Keratinocyte (primary cell): ENCODE data around the gene MAML2. TPM values are rescaled to one million over a fixed set of nuclear protein-coding genes. Genes with fewer than 3 reads are reported as not detected.

Experiments used
- DNase-seq: peaks from one replicate; pipeline ENCODE4 v3.0.0-alpha.2; 2011; ENCODE audit warnings: low read depth, missing footprints, low spot score
- FAIRE-seq: peaks from 2 replicates; lab custom pipeline; 2011; peaks lifted over from hg19 to GRCh38; lab: Jason Lieb, UNC
- H2AFZ ChIP-seq: 2 replicates; pipeline ENCODE4 v1.6.0; 2012; ENCODE audit warnings: low read length, control low read depth, inconsistent platforms; ENCODE audit not compliant: control insufficient read depth
- H3K27ac ChIP-seq: 2 replicates; pipeline ENCODE4 v1.5.1; 2011; ENCODE audit warnings: low read length; ENCODE audit not compliant: control insufficient read depth, insufficient read depth
- H3K27me3 ChIP-seq: 3 replicates; pipeline ENCODE4 v1.6.0; 2011; ENCODE audit warnings: low read length; ENCODE audit not compliant: control insufficient read depth, insufficient read depth; ENCODE audit errors: extremely low read depth
- H3K36me3 ChIP-seq, 2 experiments: 2 replicates in 1 of 2; 3 replicates in 1 of 2; pipeline ENCODE4 v1.5.1; 2011; ENCODE audit warnings: low read length in 2 of 2, mild to moderate bottlenecking in 1 of 2; ENCODE audit not compliant: control insufficient read depth in 2 of 2, insufficient read depth in 2 of 2; ENCODE audit errors: extremely low read depth in 1 of 2
- H3K4me1 ChIP-seq: 3 replicates; pipeline ENCODE4 v1.5.1; 2011; ENCODE audit warnings: low read length; ENCODE audit not compliant: control insufficient read depth, insufficient read depth; ENCODE audit errors: extremely low read depth
- H3K4me2 ChIP-seq: 3 replicates; pipeline ENCODE4 v1.6.0; 2011; ENCODE audit warnings: low read depth, low read length; ENCODE audit not compliant: control insufficient read depth, insufficient read depth; ENCODE audit errors: extremely low read depth
- H3K4me3 ChIP-seq, 3 experiments: fragments of 200-600 bp in 1 of 3; sonication (generic) in 1 of 3; 2 replicates in 2 of 3; 3 replicates in 1 of 3; pipeline ENCODE4 v1.5.1; 2011 to 2016; ENCODE audit warnings: low read length in 3 of 3, mild to moderate bottlenecking in 3 of 3, control low read depth in 2 of 3, inconsistent platforms in 1 of 3, low read depth in 1 of 3, mixed read lengths in 1 of 3, mixed run types in 1 of 3, moderate library complexity in 1 of 3; ENCODE audit not compliant: control insufficient read depth in 2 of 3, insufficient read depth in 2 of 3; ENCODE audit errors: extremely low read depth in 1 of 3
- H3K79me2 ChIP-seq: 2 replicates; pipeline ENCODE4 v1.6.0; 2012; ENCODE audit warnings: low read length; ENCODE audit not compliant: control insufficient read depth, insufficient read depth
- H3K9ac ChIP-seq: 3 replicates; pipeline ENCODE4 v1.6.0; 2011; ENCODE audit warnings: low read length; ENCODE audit not compliant: control insufficient read depth, insufficient read depth; ENCODE audit errors: extremely low read depth
- H3K9me1 ChIP-seq: 3 replicates; pipeline ENCODE4 v1.6.0; 2011; ENCODE audit warnings: low read length; ENCODE audit not compliant: control insufficient read depth, insufficient read depth; ENCODE audit errors: extremely low read depth
- H3K9me3 ChIP-seq: 2 replicates; pipeline ENCODE4 v1.5.1; 2012; ENCODE audit warnings: low read depth, low read length; ENCODE audit not compliant: control insufficient read depth
- H4K20me1 ChIP-seq: 3 replicates; pipeline ENCODE4 v1.6.0; 2011; ENCODE audit warnings: low read length; ENCODE audit not compliant: control insufficient read depth, insufficient read depth; ENCODE audit errors: extremely low read depth
- CTCF ChIP-seq, 3 experiments: IDR thresholded peaks in 1 of 3; conservative IDR thresholded peaks in 1 of 3; optimal IDR thresholded peaks in 1 of 3; 2 replicates in 2 of 3; 3 replicates in 1 of 3; pipeline versions ENCODE3 to v1.5.1; 2011; ENCODE audit warnings: low read length in 3 of 3, mild to moderate bottlenecking in 3 of 3, moderate library complexity in 2 of 3, control low read depth in 1 of 3, inconsistent platforms in 1 of 3; ENCODE audit not compliant: insufficient read depth in 2 of 3; ENCODE audit errors: extremely low read depth in 1 of 3
- EZH2 ChIP-seq: IDR thresholded peaks from one replicate; pipeline ENCODE4 v1.6.1; 2012; ENCODE audit warnings: inconsistent platforms, mild to moderate bottlenecking, low read length, moderate library complexity
- dilution Hi-C: fragments of 300-500 bp; cut with MboI; formaldehyde crosslinking; loops from one replicate; pipeline ENCODE4 v1.7.0; 2020; ENCODE audit warnings: low sequenced_read_pairs; ENCODE audit not compliant: extremely low pct_ligation_motif_present
- polyA plus RNA-seq, 5 experiments: library from polyadenylated mRNA; depleted of rRNA in 3 of 5; stranded (reverse) in 3 of 5; stranded (forward) in 1 of 5; unstranded in 1 of 5; fragments of >200 nt; gene quantifications; 1 replicate in 1 of 5; 2 replicates in 3 of 5; 3 replicates in 1 of 5; pipeline versions ENCODE4 v1.2.1 to v1.2.3, GENCODE V29; 2011 to 2012; ENCODE audit warnings: missing spikeins in 2 of 5, low read depth in 1 of 5, low replicate concordance in 1 of 5

Gene MAML2
- polyA plus RNA-seq, 1 donor (not counting 4 experiments of a cell fraction or from before 2014, with no cell fraction given), result 4.2 TPM

- no peak overlapping the region for H3K27ac ChIP-seq
- H3K4me1 ChIP-seq, result peaks cover 7% of the 10 kb centered on the region
- H2AFZ ChIP-seq, result no peak overlapping the region
- no peaks in the 10 kb centered on the region for H3K9me3 ChIP-seq
- no peaks in the 10 kb centered on the region for H4K20me1 ChIP-seq
- H3K4me3 ChIP-seq, result no peak overlapping the region
- H3K4me2 ChIP-seq, result no peak overlapping the region
- no peak overlapping the region for H3K9ac ChIP-seq
- FAIRE-seq (no peak), DNase-seq (no peak)
- no peaks in the 10 kb centered on the region for H3K79me2 ChIP-seq
- dilution Hi-C loops, result loop anchor here (5.0 kb wide), 1 partner anchor 62 kb away; no protein-coding TSS in a partner anchor
- TF ChIP-seq CTCF (optimal IDR thresholded peaks at IDR 0.05 in 1 of 3, IDR thresholded peaks at IDR 0.05 in 1 of 3, conservative IDR thresholded peaks at IDR 0.05 in 1 of 3; ENCODE audit: extremely low read depth in 1 of 3, insufficient read depth in 2 of 3, low read length in 3 of 3), result no peak
- no peak for TF ChIP-seq EZH2
- H3K9me1 ChIP-seq, result no peaks in the 10 kb centered on the region
- no peaks in the 10 kb centered on the region for H3K27me3 ChIP-seq
- no peaks in the 10 kb centered on the region for H3K36me3 ChIP-seq
Observed at GRCh38 chr11:96215110-96215782, 127.7 kb downstream of the MAML2 start.

- Histone ChIP-seq H3K4me3 (no peak overlapping the region), H3K79me2 (no peaks in the 10 kb centered on the region), H3K9ac (no peak overlapping the region), H3K27me3 (no peaks in the 10 kb centered on the region), H3K9me3 (no peaks in the 10 kb centered on the region), H3K36me3 (no peaks in the 10 kb centered on the region), H3K27ac (no peak overlapping the region), H3K4me2 (no peak overlapping the region), H4K20me1 (no peaks in the 10 kb centered on the region), H3K9me1 (no peaks in the 10 kb centered on the region), H3K4me1 (peaks cover 7% of the 10 kb centered on the region), H2AFZ (no peak overlapping the region)
- no peak for FAIRE-seq
- dilution Hi-C loops, result loop anchor here (5.0 kb wide), 1 partner anchor 63 kb away; no protein-coding TSS in a partner anchor
- TF ChIP-seq EZH2 (no peak), CTCF (optimal IDR thresholded peaks at IDR 0.05 in 1 of 3, IDR thresholded peaks at IDR 0.05 in 1 of 3, conservative IDR thresholded peaks at IDR 0.05 in 1 of 3; ENCODE audit: extremely low read depth in 1 of 3, insufficient read depth in 2 of 3, low read length in 3 of 3) (no peak)
- DNase-seq, result no peak
Observed at GRCh38 chr11:96214777-96215109, 128.3 kb downstream of the MAML2 start.
